ENCODE results near the gene MID1. TPM values are rescaled to one million over a fixed set of nuclear protein-coding genes. Genes with fewer than 3 reads are reported as not detected.

MID1 gene
- polyA plus RNA-seq, 6 donors from 2014 or later: 0.06 to 1.3 (median 0.40) TPM; not detected in 1

- Mint-ChIP-seq H3K9me3 (peaks cover 0 to 9% (median 4%) of the 10 kb centered on the region in 7 donors), H3K4me1 (no peaks in the 10 kb centered on the region), H3K27ac (no peak overlapping the region), H3K4me3 (no peak overlapping the region), H3K27me3 (no peaks in the 10 kb centered on the region), H3K36me3 (no peaks in the 10 kb centered on the region)
- ATAC-seq (ENCODE audit: low read depth in 2 of 2) (no peak), DNase-seq (no peak)
These were observed 215.9 kb downstream of the MID1 start for GRCh38 chrX:10404436-10404835.

- no peak overlapping the region for H3K4me3 Mint-ChIP-seq
- no peak overlapping the region for H3K27ac Mint-ChIP-seq
- no peaks in the 10 kb centered on the region for H3K27me3 Mint-ChIP-seq
- peaks cover 0 to 9% (median 4%) of the 10 kb centered on the region in 7 donors for H3K9me3 Mint-ChIP-seq
- ATAC-seq (ENCODE audit: low read depth in 2 of 2): no peak
- no peaks in the 10 kb centered on the region for H3K36me3 Mint-ChIP-seq
- H3K4me1 Mint-ChIP-seq: peaks cover 6 to 19% (median 9%) of the 10 kb centered on the region in 3 donors
- DNase-seq: no peak
These were observed 219.1 kb downstream of the MID1 start for GRCh38 chrX:10401239-10401638.

DNA sequence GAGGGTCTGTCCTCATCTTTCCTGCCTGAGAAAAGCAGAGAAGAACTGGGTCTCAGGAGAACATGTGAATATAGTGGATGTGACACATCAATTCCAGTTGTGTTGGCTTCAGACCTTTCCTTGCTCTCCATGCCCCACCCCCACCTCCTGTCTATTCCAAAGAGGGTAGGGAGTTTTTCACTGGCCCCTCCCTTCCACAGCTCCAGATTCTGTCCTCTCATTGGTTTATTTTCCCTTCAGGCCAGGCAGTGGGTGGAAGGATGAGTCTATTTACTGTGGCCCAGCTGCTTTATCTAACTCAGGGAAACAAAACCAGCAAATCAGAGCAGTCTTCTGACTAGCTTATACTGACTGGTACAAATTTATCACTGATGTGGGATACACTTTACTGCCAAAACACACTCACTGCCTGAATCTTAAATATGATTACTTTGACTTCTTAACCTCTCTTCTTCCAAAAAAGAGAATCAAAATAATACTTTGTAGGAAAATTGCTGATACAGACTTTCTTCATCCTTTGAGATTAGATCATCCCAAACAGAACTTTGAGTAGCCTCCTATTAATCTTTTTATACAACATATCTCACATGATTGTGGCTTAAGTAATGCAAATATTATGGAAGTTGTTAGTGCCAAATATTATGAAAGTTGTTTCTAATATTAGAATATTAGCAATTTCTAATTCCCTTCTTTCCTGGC lies 221.2 kb downstream of the MID1 start:
- no peaks in the 10 kb centered on the region for H3K36me3 Mint-ChIP-seq
- no peak overlapping the region for H3K4me3 Mint-ChIP-seq
- ATAC-seq (ENCODE audit: low read depth in 2 of 2) (no peak), DNase-seq (no peak)
- H3K9me3 Mint-ChIP-seq: peaks cover 0 to 9% (median 4%) of the 10 kb centered on the region in 7 donors
- H3K4me1 Mint-ChIP-seq: peaks cover 15 to 29% (median 19%) of the 10 kb centered on the region in 3 donors
- no peak overlapping the region for H3K27ac Mint-ChIP-seq
- H3K27me3 Mint-ChIP-seq: no peaks in the 10 kb centered on the region

- Mint-ChIP-seq H3K9me3 (peaks cover 0 to 9% (median 4%) of the 10 kb centered on the region in 7 donors), H3K4me1 (peaks cover 15 to 29% (median 19%) of the 10 kb centered on the region in 3 donors)
These were observed 222.2 kb downstream of the MID1 start for GRCh38 chrX:10398215-10398614.

GRCh38 chrX:10397349-10397748 lies 223.0 kb downstream of the MID1 start:
- peak overlapping the region in 2 of 8 donors; percentile 9 to 10 for H3K4me3 Mint-ChIP-seq
- peaks cover 0 to 9% (median 4%) of the 10 kb centered on the region in 7 donors for H3K9me3 Mint-ChIP-seq
- no peak for DNase-seq
- H3K27ac Mint-ChIP-seq: peak overlapping the region in 1 of 6 donors; percentile 6
- no peaks in the 10 kb centered on the region for H3K36me3 Mint-ChIP-seq
- ATAC-seq (ENCODE audit: low read depth in 2 of 2): peak in 1 of 2 donors; percentile 52
- H3K4me1 Mint-ChIP-seq: peaks cover 15 to 29% (median 19%) of the 10 kb centered on the region in 3 donors
- no peaks in the 10 kb centered on the region for H3K27me3 Mint-ChIP-seq

More at GRCh38 chrX:10398215-10398614, 222.2 kb downstream of the MID1 start:
- no peak overlapping the region for H3K4me3 Mint-ChIP-seq
- H3K36me3 Mint-ChIP-seq: no peaks in the 10 kb centered on the region
- H3K27ac Mint-ChIP-seq: no peak overlapping the region
- DNase-seq (no peak), ATAC-seq (ENCODE audit: low read depth in 2 of 2) (no peak)
- H3K27me3 Mint-ChIP-seq: no peaks in the 10 kb centered on the region

DNA sequence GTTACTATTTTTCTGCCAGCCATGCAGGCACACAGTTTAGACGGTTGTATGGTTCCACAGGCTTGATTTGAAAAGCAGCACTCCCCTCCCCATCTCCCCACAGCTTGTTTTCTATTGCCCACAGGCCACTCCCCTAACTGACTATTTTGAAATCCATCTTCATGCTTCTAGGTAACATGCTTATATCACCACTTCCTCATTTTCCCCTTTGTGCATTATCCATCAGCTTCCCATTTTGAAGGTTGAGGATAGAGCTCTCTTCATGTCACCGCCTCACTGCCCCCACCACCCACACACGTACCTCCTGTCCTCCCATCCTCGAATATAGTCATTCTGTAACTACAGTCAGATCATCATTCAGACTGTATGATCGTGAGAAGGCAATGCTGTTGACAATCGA lies 224.7 kb downstream of the MID1 start:
- DNase-seq (peak; percentile 2), ATAC-seq (ENCODE audit: low read depth in 2 of 2) (peak; percentile 35 to 58)
- peaks cover 0 to 6% (median 0%) of the 10 kb centered on the region in 3 donors for H3K27me3 Mint-ChIP-seq
- peak overlapping the region in 3 of 6 donors; percentile 12 to 46 (median 31) for H3K27ac Mint-ChIP-seq
- H3K9me3 Mint-ChIP-seq: peaks cover 0 to 3% (median 0%) of the 10 kb centered on the region in 7 donors
- peaks cover 15 to 29% (median 19%) of the 10 kb centered on the region in 3 donors for H3K4me1 Mint-ChIP-seq
- peak overlapping the region in 1 of 8 donors; percentile 48 for H3K4me3 Mint-ChIP-seq
- no peaks in the 10 kb centered on the region for H3K36me3 Mint-ChIP-seq
